CD8-positive, alpha-beta memory T cell (primary cell): ENCODE measurements around the gene NFU1. TPM values are rescaled to one million over a fixed set of nuclear protein-coding genes. Genes with fewer than 3 reads are reported as not detected.
"Not testable (repeated sequence)": the region's sequence is repeated elsewhere in the genome, so short reads cannot be mapped to it uniquely, and the experiment has no call there.

Experiments
- CTCF ChIA-PET: fragments of 350-600 bp; sonication (Branson Sonifier 250); formaldehyde crosslinking; loops from one replicate; lab custom pipeline; 2021; ENCODE audit warnings: antibody characterized with exemption; lab: Charles Lee
- POLR2A ChIA-PET: fragments of 350-600 bp; sonication (Branson Sonifier 250); formaldehyde crosslinking; loops from one replicate; lab custom pipeline; 2021; ENCODE audit warnings: antibody characterized with exemption; lab: Charles Lee
- DNase-seq, 5 donors: peaks; one replicate each; pipeline versions ENCODE4 v3.0.0 to v3.0.0-alpha.2; 2020 to 2022; ENCODE audit warnings: mixed read lengths in 1 of 5
- H3K27ac ChIP-seq: one replicate; pipeline ENCODE4 v1.7.0; 2013; ENCODE audit warnings: low read depth, mild to moderate bottlenecking, low read length, moderate library complexity
- H3K27me3 ChIP-seq: 2 replicates; pipeline ENCODE4 v1.7.0; 2013; ENCODE audit warnings: low read length, mild to moderate bottlenecking; ENCODE audit not compliant: insufficient read depth, poor library complexity, severe bottlenecking
- H3K36me3 ChIP-seq: 2 replicates; pipeline ENCODE4 v1.7.0; 2013; ENCODE audit warnings: mild to moderate bottlenecking, low read length, moderate library complexity; ENCODE audit not compliant: insufficient read depth
- H3K4me1 ChIP-seq: 2 replicates; pipeline ENCODE4 v1.7.0; 2013; ENCODE audit warnings: mild to moderate bottlenecking, low read length, moderate library complexity; ENCODE audit not compliant: insufficient read depth
- H3K4me3 ChIP-seq: 2 replicates; pipeline ENCODE4 v1.7.0; 2013; ENCODE audit warnings: mild to moderate bottlenecking, low read length
- H3K9me3 ChIP-seq: 2 replicates; pipeline ENCODE4 v1.7.0; 2013; ENCODE audit warnings: mild to moderate bottlenecking, low read length
- H3K27ac Mint-ChIP-seq, 8 donors: one replicate each; pipeline ENCODE4 v1.8.0; 2020 to 2021; ENCODE audit warnings: mixed read lengths in 8 of 8, mild to moderate bottlenecking in 6 of 8, inconsistent platforms in 3 of 8, moderate library complexity in 3 of 8
- H3K27me3 Mint-ChIP-seq, 2 donors: one replicate each; pipeline ENCODE4 v1.8.0; 2020 to 2021; ENCODE audit warnings: mixed read lengths in 2 of 2, mild to moderate bottlenecking in 1 of 2, moderate library complexity in 1 of 2
- H3K36me3 Mint-ChIP-seq, 3 donors: one replicate each; pipeline ENCODE4 v1.8.0; 2020 to 2021; ENCODE audit warnings: mixed read lengths in 3 of 3, inconsistent platforms in 1 of 3, mild to moderate bottlenecking in 1 of 3
- H3K4me1 Mint-ChIP-seq, 3 donors: one replicate each; pipeline ENCODE4 v1.8.0; 2020 to 2021; ENCODE audit warnings: mixed read lengths in 3 of 3, inconsistent platforms in 1 of 3, mild to moderate bottlenecking in 1 of 3
- H3K4me3 Mint-ChIP-seq, 7 donors: one replicate each; pipeline ENCODE4 v1.8.0; 2020 to 2021; ENCODE audit warnings: mixed read lengths in 7 of 7, mild to moderate bottlenecking in 6 of 7, moderate library complexity in 4 of 7, inconsistent platforms in 2 of 7
- H3K9me3 Mint-ChIP-seq, 5 donors: one replicate each; pipeline ENCODE4 v1.8.0; 2020 to 2022; ENCODE audit warnings: mixed read lengths in 5 of 5, mild to moderate bottlenecking in 3 of 5, moderate library complexity in 2 of 5, inconsistent platforms in 1 of 5
- polyA plus RNA-seq: library from polyadenylated mRNA; unstranded; fragments of 300-500 nt; fragmentation: Illumina TruSeq; gene quantifications from one replicate; pipeline ENCODE4 v1.2.3, GENCODE V29; 2021
- total RNA-seq, 2 experiments: library from RNA; stranded (reverse); gene quantifications; one replicate each; pipeline ENCODE4 v1.2.3, GENCODE V29; 2021

The NFU1 gene
- total and polyA plus RNA-seq, 3 experiments from 2014 or later, result 40.4 to 78.3 (median 43.2) TPM

DNA sequence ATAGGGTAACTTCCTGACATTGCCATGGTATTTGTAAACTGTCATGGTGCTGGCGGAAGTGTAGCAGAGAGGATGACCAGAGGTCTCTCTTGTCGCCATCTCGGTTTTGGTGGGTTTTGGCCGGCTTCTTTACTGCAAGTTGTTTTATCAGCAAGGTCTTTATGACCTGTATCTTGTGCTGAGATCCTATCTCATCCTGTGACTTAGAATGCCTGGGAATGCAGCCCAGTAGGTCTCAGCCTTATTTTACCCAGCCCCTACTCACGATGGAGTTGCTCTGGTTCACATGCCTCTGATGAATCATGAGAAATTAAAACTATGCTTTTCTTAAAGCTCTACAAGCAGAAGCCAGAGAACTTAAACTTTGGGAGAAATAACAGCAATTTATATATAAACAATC lies 12.7 kb upstream of the NFU1 start:
- H3K36me3 ChIP-seq, result no peaks in the 10 kb centered on the region
- H3K9me3 ChIP-seq, result no peaks in the 10 kb centered on the region
- ChIA-PET POLR2A (no interaction called here), CTCF (no interaction called here)
- no peaks in the 10 kb centered on the region for H3K27me3 ChIP-seq
- Mint-ChIP-seq H3K4me3 (no peak overlapping the region), H3K4me1 (peaks cover 0 to 9% (median 4%) of the 10 kb centered on the region in 3 donors), H3K27me3 (no peaks in the 10 kb centered on the region), H3K36me3 (peaks cover 0 to 14% (median 0%) of the 10 kb centered on the region in 3 donors), H3K27ac (peak overlapping the region in 1 of 8 donors; percentile 29), H3K9me3 (no peaks in the 10 kb centered on the region)
- no peak for DNase-seq
- no peak overlapping the region for H3K27ac ChIP-seq
- no peak overlapping the region for H3K4me3 ChIP-seq
- H3K4me1 ChIP-seq, result no peaks in the 10 kb centered on the region

DNA sequence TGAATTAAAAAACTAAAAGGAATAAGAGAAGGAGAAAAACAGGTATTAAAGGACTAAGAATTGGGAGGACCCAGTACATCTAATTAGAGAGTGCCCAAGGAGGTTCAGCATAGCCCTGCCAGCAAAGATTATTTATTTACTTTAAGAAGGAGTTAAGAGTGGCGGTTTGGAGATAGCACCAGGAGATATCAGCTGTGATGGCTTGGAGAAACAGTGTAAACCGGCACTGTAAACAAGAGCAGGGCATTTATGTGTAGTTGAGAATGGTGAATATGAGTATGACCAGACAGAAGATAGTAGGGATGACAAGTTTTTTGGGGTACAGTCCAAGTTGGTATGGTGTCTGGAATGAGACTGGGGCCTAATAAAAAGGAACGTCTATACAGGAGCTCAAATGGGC lies 6.4 kb upstream of the NFU1 start:
- H3K4me1 ChIP-seq, H3K27ac Mint-ChIP-seq, H3K4me3 Mint-ChIP-seq, H3K9me3 ChIP-seq, DNase-seq, H3K27me3 Mint-ChIP-seq, H3K4me1 Mint-ChIP-seq, H3K27ac ChIP-seq, H3K9me3 Mint-ChIP-seq, POLR2A ChIA-PET, H3K36me3 ChIP-seq, H3K36me3 Mint-ChIP-seq, H3K27me3 ChIP-seq, H3K4me3 ChIP-seq, CTCF ChIA-PET: not testable (repeated sequence)

DNA sequence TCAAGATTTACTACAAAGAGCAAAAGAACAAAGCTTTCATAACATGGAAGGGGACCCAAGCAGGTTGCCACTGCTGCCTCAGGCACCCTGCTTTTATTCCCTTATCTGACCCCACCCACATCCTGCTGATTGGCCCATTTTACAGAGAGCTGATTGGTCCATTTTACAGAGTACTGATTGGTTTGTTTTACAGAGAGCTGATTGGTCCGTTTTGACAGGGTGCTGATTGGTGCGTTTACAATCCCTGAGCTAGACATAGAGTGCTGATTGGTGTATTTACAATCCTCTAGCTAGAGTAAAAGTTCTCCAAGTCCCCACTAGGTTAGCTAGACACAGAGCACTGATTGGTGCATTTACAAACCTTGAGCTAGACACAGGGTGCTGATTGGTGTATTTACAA lies 2.3 kb upstream of the NFU1 start:
- H3K36me3 Mint-ChIP-seq, result peaks cover 0 to 16% (median 7%) of the 10 kb centered on the region in 3 donors
- peak overlapping the region in 6 of 7 donors; percentile 30 to 83 (median 44) for H3K4me3 Mint-ChIP-seq
- H3K4me1 ChIP-seq, result peaks cover 23% of the 10 kb centered on the region
- H3K27me3 ChIP-seq, POLR2A ChIA-PET, H3K27ac ChIP-seq, H3K4me3 ChIP-seq, H3K27me3 Mint-ChIP-seq, H3K9me3 ChIP-seq, H3K9me3 Mint-ChIP-seq, H3K36me3 ChIP-seq: not testable (repeated sequence)
- peaks cover 29 to 43% (median 38%) of the 10 kb centered on the region in 3 donors for H3K4me1 Mint-ChIP-seq
- H3K27ac Mint-ChIP-seq, result peak overlapping the region; percentile 78 to 100 (median 98)
- CTCF ChIA-PET, result interaction anchor here (1.3 kb wide), 1 partner anchor 54 kb away, joined by 3 read pairs; no protein-coding TSS in a partner anchor
- peak in 2 of 5 donors; percentile 13 to 26 for DNase-seq

DNA sequence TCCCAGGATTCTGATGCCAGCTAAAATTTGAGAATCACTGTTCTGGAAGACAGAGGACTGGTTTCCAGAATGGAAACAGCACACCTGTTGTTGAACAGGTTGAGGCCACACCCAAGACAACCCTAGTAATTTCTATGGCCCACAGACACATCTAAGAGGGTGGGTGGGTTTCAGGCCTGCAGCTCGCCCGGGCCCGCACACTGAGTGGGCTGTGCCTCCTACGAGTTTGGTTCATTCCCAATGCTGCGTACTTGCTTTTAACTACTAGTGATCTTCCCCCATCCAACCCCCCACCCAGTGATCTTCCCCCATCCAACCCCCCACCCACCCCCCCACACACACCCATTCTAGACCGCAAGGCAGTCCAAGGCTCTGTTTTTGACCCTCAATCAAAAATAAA lies 1.3 kb upstream of the NFU1 start:
- peaks cover 0 to 16% (median 7%) of the 10 kb centered on the region in 3 donors for H3K36me3 Mint-ChIP-seq
- H3K4me1 Mint-ChIP-seq, result peaks cover 33 to 49% (median 43%) of the 10 kb centered on the region in 3 donors
- ChIA-PET CTCF (no interaction called here), POLR2A (no interaction called here)
- peak overlapping the region; percentile 96 to 100 (median 98) for H3K27ac Mint-ChIP-seq
- Histone ChIP-seq H3K36me3 (no peaks in the 10 kb centered on the region), H3K27me3 (no peaks in the 10 kb centered on the region), H3K4me3 (no peak overlapping the region), H3K4me1 (peaks cover 23% of the 10 kb centered on the region), H3K27ac (no peak overlapping the region), H3K9me3 (no peaks in the 10 kb centered on the region)
- H3K27me3 Mint-ChIP-seq, result no peaks in the 10 kb centered on the region
- peaks cover 0 to 2% (median 0%) of the 10 kb centered on the region in 5 donors for H3K9me3 Mint-ChIP-seq
- no peak for DNase-seq
- peak overlapping the region in 5 of 7 donors; percentile 29 to 99 (median 95) for H3K4me3 Mint-ChIP-seq

DNA sequence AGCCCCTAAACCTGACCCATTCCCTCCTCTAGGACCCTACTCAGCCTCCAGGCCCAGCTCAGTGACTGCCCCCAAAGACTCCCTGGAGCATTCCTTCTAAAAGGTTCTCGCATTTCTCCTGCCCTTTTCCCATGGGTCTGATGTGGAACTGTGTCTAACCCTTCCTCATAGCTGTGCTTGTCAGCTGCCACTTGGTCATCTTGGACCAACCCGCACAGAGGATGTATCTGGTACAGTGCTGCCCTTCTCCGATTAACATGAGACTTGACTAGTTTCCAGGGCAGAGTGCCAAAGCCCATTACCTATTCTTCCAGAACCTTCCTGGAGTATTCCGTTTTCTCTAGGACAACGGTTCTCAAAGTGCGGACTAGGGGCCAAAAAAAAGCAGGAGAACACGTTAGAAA lies 518 bp upstream of the NFU1 start:
- no peak for DNase-seq
- peaks cover 0 to 13% (median 7%) of the 10 kb centered on the region in 3 donors for H3K36me3 Mint-ChIP-seq
- ChIA-PET CTCF (interaction anchor here (0.6 to 1.9 kb wide), 18 partner anchors 9 to 864 kb away, joined by 3 to 11 read pairs (median 4); partner anchors contain the start of genes FAM136A and GFPT1), POLR2A (interaction anchor here (0.5 to 1.9 kb wide), 5 partner anchors 33 to 206 kb away, joined by 4 to 14 read pairs (median 6); partner anchors contain the start of genes AAK1 and GFPT1)
- no peaks in the 10 kb centered on the region for H3K27me3 ChIP-seq
- no peaks in the 10 kb centered on the region for H3K9me3 ChIP-seq
- H3K27ac ChIP-seq, result peak overlapping the region; percentile 91
- H3K9me3 Mint-ChIP-seq, result peaks cover 0 to 2% (median 0%) of the 10 kb centered on the region in 5 donors
- peak overlapping the region; percentile 73 for H3K4me3 ChIP-seq
- H3K4me3 Mint-ChIP-seq, result peak overlapping the region; percentile 92 to 99 (median 99)
- no peaks in the 10 kb centered on the region for H3K27me3 Mint-ChIP-seq
- H3K4me1 ChIP-seq, result peaks cover 23% of the 10 kb centered on the region
- no peaks in the 10 kb centered on the region for H3K36me3 ChIP-seq
- H3K27ac Mint-ChIP-seq, result peak overlapping the region; percentile 96 to 100 (median 98)
- H3K4me1 Mint-ChIP-seq, result peaks cover 33 to 51% (median 43%) of the 10 kb centered on the region in 3 donors

DNA sequence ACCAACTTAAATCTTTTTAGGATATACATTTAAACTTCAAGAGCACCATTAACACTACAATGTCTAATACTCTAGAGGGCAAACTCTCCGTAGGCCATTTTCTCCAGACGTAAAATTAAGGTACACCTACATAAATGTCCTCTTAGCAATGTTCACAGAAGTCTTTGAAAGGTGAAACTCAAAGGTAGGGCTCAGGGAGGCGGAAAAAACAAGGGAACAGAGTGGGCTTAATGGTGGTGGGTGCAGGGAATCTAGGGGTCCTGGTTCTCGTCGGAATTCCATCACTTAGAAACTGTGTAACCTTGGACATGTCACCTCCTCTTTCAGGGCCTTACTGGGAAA lies 668 bp downstream of the NFU1 start:
- POLR2A ChIA-PET, result interaction anchor here (0.8 to 1.9 kb wide), 4 partner anchors 47 to 478 kb away, joined by 3 to 14 read pairs (median 6); partner anchors contain the start of genes AAK1 and GFPT1
- DNase-seq, result no peak
- H3K4me3 Mint-ChIP-seq, result peak overlapping the region; percentile 92 to 99 (median 99)
- Histone ChIP-seq H3K27me3 (no peaks in the 10 kb centered on the region), H3K4me3 (peak overlapping the region; percentile 73), H3K36me3 (no peaks in the 10 kb centered on the region), H3K27ac (peak overlapping the region; percentile 91), H3K4me1 (peaks cover 23% of the 10 kb centered on the region), H3K9me3 (no peaks in the 10 kb centered on the region)
- H3K27ac Mint-ChIP-seq, result peak overlapping the region; percentile 96 to 100 (median 98)
- H3K9me3 Mint-ChIP-seq, result peaks cover 0 to 2% (median 0%) of the 10 kb centered on the region in 5 donors
- CTCF ChIA-PET, result interaction anchor here (1.0 to 1.9 kb wide), 11 partner anchors 8 to 866 kb away, joined by 3 to 11 read pairs (median 4); partner anchors contain the start of gene FAM136A
- no peaks in the 10 kb centered on the region for H3K27me3 Mint-ChIP-seq
- peaks cover 37 to 59% (median 47%) of the 10 kb centered on the region in 3 donors for H3K4me1 Mint-ChIP-seq
- H3K36me3 Mint-ChIP-seq, result peaks cover 0 to 18% (median 7%) of the 10 kb centered on the region in 3 donors

DNA sequence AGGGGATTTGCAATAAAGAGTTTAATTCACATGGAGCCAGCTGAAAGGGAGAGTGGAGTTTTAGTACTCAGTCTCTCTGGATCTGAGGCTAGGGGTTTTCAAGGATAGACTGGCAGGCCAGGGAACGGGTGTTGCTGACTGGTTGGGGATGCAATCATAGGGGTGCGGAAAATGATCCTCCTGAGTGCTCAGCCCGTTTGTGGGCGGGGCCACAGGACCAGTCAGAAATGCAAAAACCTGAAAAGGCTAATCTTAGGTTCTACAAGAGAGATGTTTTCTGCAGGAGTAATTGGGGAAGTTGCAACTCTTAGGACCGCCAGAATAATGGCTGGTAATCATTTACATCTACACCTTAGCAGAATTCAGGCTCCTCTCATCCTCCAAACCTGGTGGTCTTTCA lies 2.5 kb downstream of the NFU1 start:
- ChIA-PET POLR2A (no interaction called here), CTCF (interaction anchor here (0.9 kb wide), 1 partner anchor 49 kb away, joined by 3 read pairs; no protein-coding TSS in a partner anchor)
- peaks cover 37 to 64% (median 50%) of the 10 kb centered on the region in 3 donors for H3K4me1 Mint-ChIP-seq
- peaks cover 4% of the 10 kb centered on the region for H3K36me3 ChIP-seq
- H3K9me3 Mint-ChIP-seq, result peaks cover 0 to 2% (median 0%) of the 10 kb centered on the region in 5 donors
- peaks cover 0 to 34% (median 7%) of the 10 kb centered on the region in 3 donors for H3K36me3 Mint-ChIP-seq
- no peak for DNase-seq
- H3K4me3 ChIP-seq, result no peak overlapping the region
- peaks cover 23% of the 10 kb centered on the region for H3K4me1 ChIP-seq
- no peaks in the 10 kb centered on the region for H3K27me3 ChIP-seq
- peak overlapping the region in 6 of 8 donors; percentile 1 to 87 (median 60) for H3K27ac Mint-ChIP-seq
- H3K27me3 Mint-ChIP-seq, result no peaks in the 10 kb centered on the region
- no peaks in the 10 kb centered on the region for H3K9me3 ChIP-seq
- no peak overlapping the region for H3K27ac ChIP-seq
- peak overlapping the region in 4 of 7 donors; percentile 39 to 99 (median 57) for H3K4me3 Mint-ChIP-seq

DNA sequence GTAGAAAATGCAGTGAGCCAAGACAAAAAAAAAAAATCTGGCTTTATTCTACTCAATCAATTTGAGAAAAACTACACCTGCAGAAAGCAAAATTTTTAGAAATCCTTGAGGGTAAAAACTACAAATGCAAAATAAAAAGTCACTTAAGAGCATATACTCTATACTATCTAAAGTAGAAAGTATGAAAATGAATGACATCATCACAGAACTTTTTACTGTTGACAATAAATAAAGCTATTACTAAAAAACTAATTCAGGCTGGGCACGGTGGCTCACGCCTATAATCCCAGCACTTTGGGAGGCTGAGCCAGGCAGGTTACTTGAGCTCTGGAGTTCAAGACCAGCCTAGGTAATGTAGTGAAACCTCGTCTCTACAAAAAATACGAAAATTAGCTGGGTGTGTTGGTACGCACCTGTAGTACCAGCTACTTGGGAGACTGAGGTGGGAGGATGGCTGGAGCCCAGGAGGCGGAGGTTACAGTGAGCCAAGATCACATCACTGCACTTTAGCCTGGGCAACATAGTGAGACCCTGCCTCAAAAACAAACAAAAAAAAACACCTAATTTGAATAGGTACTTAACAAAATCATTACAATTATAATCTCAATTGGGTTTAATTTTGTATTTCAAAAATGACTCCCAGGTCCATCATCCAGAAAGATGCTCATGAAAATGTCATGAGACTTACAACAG lies 7.6 kb downstream of the NFU1 start:
- no peaks in the 10 kb centered on the region for H3K4me1 ChIP-seq
- no peak overlapping the region for H3K27ac ChIP-seq
- Mint-ChIP-seq H3K4me1 (peaks cover 9 to 26% (median 16%) of the 10 kb centered on the region in 3 donors), H3K27ac (peak overlapping the region in 5 of 8 donors; percentile 5 to 82 (median 57)), H3K4me3 (no peak overlapping the region), H3K36me3 (peaks cover 0 to 55% (median 2%) of the 10 kb centered on the region in 3 donors), H3K27me3 (no peaks in the 10 kb centered on the region), H3K9me3 (no peaks in the 10 kb centered on the region)
- no peak overlapping the region for H3K4me3 ChIP-seq
- H3K9me3 ChIP-seq, result no peaks in the 10 kb centered on the region
- no peaks in the 10 kb centered on the region for H3K27me3 ChIP-seq
- DNase-seq, result no peak
- peaks cover 12% of the 10 kb centered on the region for H3K36me3 ChIP-seq
- ChIA-PET CTCF (no interaction called here), POLR2A (interaction anchor here (1.0 kb wide), 1 partner anchor 800 kb away, joined by 4 read pairs; no protein-coding TSS in a partner anchor)
